IMR-90 (cell line): ENCODE measurements around the gene MAML2. TPM values are rescaled to one million over a fixed set of nuclear protein-coding genes. Genes with fewer than 3 reads are reported as not detected.

Source experiments
- ATAC-seq: fragments of 200-7000 bp; cut with Tn5 transposase; 2 replicates; pipeline ENCODE4 v1.9.1; 2020; ENCODE audit warnings: low read depth, mild to moderate bottlenecking, moderate library complexity
- BruUV-seq: library from RNA; stranded (reverse); fragments of 400-500 nt; replicated peaks from 2 replicates; lab custom pipeline; 2021; lab: Mats Ljungman, UMichigan
- CTCF ChIA-PET: fragments of 300-600 bp; formaldehyde crosslinking; extraction: SDS; loops from one replicate; lab custom pipeline; 2021; ENCODE audit warnings: antibody characterized with exemption; lab: Yijun Ruan, JAX
- POLR2A ChIA-PET: fragments of 300-600 bp; sonication (Branson Sonifier 250); formaldehyde crosslinking; loops from one replicate; lab custom pipeline; 2022; ENCODE audit warnings: antibody characterized with exemption; ENCODE audit not compliant: unreplicated experiment; lab: Charles Lee
- DNase-seq: peaks from one replicate; pipeline ENCODE4 v3.0.0; 2013
- H2AFZ ChIP-seq: replicated peaks from 2 replicates; pipeline ENCODE3; 2013; ENCODE audit warnings: low read length, mild to moderate bottlenecking; ENCODE audit not compliant: poor library complexity
- H2AK5ac ChIP-seq: 2 replicates; pipeline ENCODE4 v1.6.1; 2013; ENCODE audit warnings: low read depth, low read length, inconsistent platforms
- H2AK9ac ChIP-seq: replicated peaks from 2 replicates; pipeline ENCODE3; 2013; ENCODE audit warnings: mild to moderate bottlenecking, low read depth, low read length, moderate library complexity; ENCODE audit not compliant: poor library complexity
- H2BK120ac ChIP-seq: 2 replicates; pipeline ENCODE4 v1.6.1; 2013; ENCODE audit warnings: low read depth, low read length, inconsistent platforms
- H2BK15ac ChIP-seq: 3 replicates; pipeline ENCODE4 v1.6.1; 2013; ENCODE audit warnings: low read depth, low read length, inconsistent platforms
- H2BK20ac ChIP-seq: 2 replicates; pipeline ENCODE4 v1.6.1; 2013; ENCODE audit warnings: low read depth, mild to moderate bottlenecking, inconsistent platforms, low read length, moderate library complexity
- H2BK5ac ChIP-seq: 2 replicates; pipeline ENCODE4 v1.6.1; 2013; ENCODE audit warnings: mild to moderate bottlenecking, low read depth, low read length, inconsistent platforms; ENCODE audit not compliant: poor library complexity, severe bottlenecking
- H3K14ac ChIP-seq: replicated peaks from 2 replicates; pipeline ENCODE4 v1.6.1; 2013; ENCODE audit warnings: low read depth, low read length, inconsistent platforms
- H3K18ac ChIP-seq: 2 replicates; pipeline ENCODE4 v1.6.1; 2013; ENCODE audit warnings: low read depth, low read length, control low read depth
- H3K23ac ChIP-seq: 2 replicates; pipeline ENCODE4 v1.6.1; 2013; ENCODE audit warnings: low read depth, low read length, inconsistent platforms
- H3K27ac ChIP-seq: 2 replicates; pipeline ENCODE4 v1.5.1; 2013; ENCODE audit warnings: mild to moderate bottlenecking, control low read depth, low read length; ENCODE audit not compliant: insufficient read depth
- H3K27me3 ChIP-seq: 2 replicates; pipeline ENCODE4 v1.6.1; 2013; ENCODE audit warnings: low read length; ENCODE audit not compliant: control insufficient read depth, insufficient read depth
- H3K36me3 ChIP-seq: 2 replicates; pipeline ENCODE4 v1.6.1; 2013; ENCODE audit warnings: low read length, mixed read lengths; ENCODE audit not compliant: control insufficient read depth, insufficient read depth
- H3K4ac ChIP-seq: 2 replicates; pipeline ENCODE4 v1.6.1; 2013; ENCODE audit warnings: low read depth, low read length, inconsistent platforms
- H3K4me1 ChIP-seq: 2 replicates; pipeline ENCODE4 v1.6.1; 2013; ENCODE audit warnings: low read length, mixed read lengths; ENCODE audit not compliant: control insufficient read depth, insufficient read depth
- H3K4me2 ChIP-seq: 2 replicates; pipeline ENCODE4 v1.6.1; 2013; ENCODE audit warnings: low read depth, mild to moderate bottlenecking, control low read depth, low read length, moderate library complexity
- H3K4me3 ChIP-seq: 2 replicates; pipeline ENCODE4 v1.5.1; 2013; ENCODE audit warnings: low read depth, mild to moderate bottlenecking, control low read depth, low read length, moderate library complexity; ENCODE audit not compliant: insufficient read depth
- H3K56ac ChIP-seq: 2 replicates; pipeline ENCODE4 v1.6.1; 2013; ENCODE audit warnings: low read length, inconsistent platforms; ENCODE audit not compliant: insufficient read depth; ENCODE audit errors: extremely low read depth
- H3K79me1 ChIP-seq, 2 experiments: 2 replicates each; pipeline ENCODE4 v1.6.1; 2013; ENCODE audit warnings: low read length in 2 of 2, inconsistent platforms in 1 of 2, low read depth in 1 of 2
- H3K9ac ChIP-seq: 2 replicates; pipeline ENCODE4 v1.6.1; 2013; ENCODE audit warnings: low read depth, low read length, control low read depth
- H3K9me1 ChIP-seq: 2 replicates; pipeline ENCODE4 v1.6.1; 2013; ENCODE audit warnings: low read length, inconsistent platforms; ENCODE audit not compliant: insufficient read depth
- H3K9me3 ChIP-seq: 2 replicates; pipeline ENCODE4 v1.6.1; 2013; ENCODE audit warnings: low read length; ENCODE audit not compliant: control insufficient read depth, insufficient read depth
- H4K20me1 ChIP-seq: 2 replicates; pipeline ENCODE4 v1.6.1; 2013; ENCODE audit warnings: low read length, inconsistent platforms; ENCODE audit not compliant: insufficient read depth
- H4K5ac ChIP-seq: 2 replicates; pipeline ENCODE4 v1.6.1; 2013; ENCODE audit warnings: mild to moderate bottlenecking, low read depth, low read length, control low read depth
- H4K8ac ChIP-seq, 2 experiments: 2 replicates each; pipeline ENCODE4 v1.6.1; 2013; ENCODE audit warnings: low read depth in 2 of 2, low read length in 2 of 2, control low read depth in 1 of 2, inconsistent platforms in 1 of 2
- H4K91ac ChIP-seq: 2 replicates; pipeline ENCODE4 v1.6.1; 2013; ENCODE audit warnings: low read depth, low read length, inconsistent platforms; ENCODE audit not compliant: insufficient read depth
- BHLHE40 ChIP-seq: fragments of 150-350 bp; IDR thresholded peaks from 2 replicates; pipeline ENCODE4 v1.6.1; 2016; ENCODE audit warnings: mild to moderate bottlenecking, low read depth, low read length
- CEBPB ChIP-seq: IDR thresholded peaks from 2 replicates; pipeline ENCODE4 v1.6.1; 2012; ENCODE audit warnings: low read depth, low read length, improper control_type of control experiment
- CHD1 ChIP-seq: IDR thresholded peaks from 2 replicates; pipeline ENCODE4 v1.6.1; 2012; ENCODE audit warnings: low read depth, low read length, improper control_type of control experiment
- ELK1 ChIP-seq: fragments of 150-350 bp; IDR thresholded peaks from 2 replicates; pipeline ENCODE4 v1.6.1; 2016; ENCODE audit warnings: low read depth, mild to moderate bottlenecking, low read length, moderate library complexity, borderline replicate concordance
- FOS ChIP-seq: fragments of 150-350 bp; IDR thresholded peaks from 2 replicates; pipeline ENCODE4 v1.6.1; 2016; ENCODE audit warnings: low read depth, low read length
- MAFK ChIP-seq: IDR thresholded peaks from 2 replicates; pipeline ENCODE4 v1.6.1; 2012; ENCODE audit warnings: low read depth, low read length, improper control_type of control experiment
- MAZ ChIP-seq: IDR thresholded peaks from 2 replicates; pipeline ENCODE4 v1.6.1; 2012; ENCODE audit warnings: low read depth, mild to moderate bottlenecking, low read length, improper control_type of control experiment, moderate library complexity, borderline replicate concordance
- MXI1 ChIP-seq: IDR thresholded peaks from 2 replicates; pipeline ENCODE4 v1.6.1; 2012; ENCODE audit warnings: low read depth, mild to moderate bottlenecking, low read length, moderate library complexity, borderline replicate concordance
- NFE2L2 ChIP-seq: fragments of 150-350 bp; IDR thresholded peaks from 2 replicates; pipeline ENCODE4 v1.6.1; 2016; ENCODE audit warnings: low read depth, mild to moderate bottlenecking, low read length
- POLR2A ChIP-seq: IDR thresholded peaks from 2 replicates; pipeline ENCODE4 v1.6.1; 2012; ENCODE audit warnings: mild to moderate bottlenecking, low read depth, low read length
- RAD21 ChIP-seq: IDR thresholded peaks from 2 replicates; pipeline ENCODE4 v1.6.1; 2012; ENCODE audit warnings: low read length, improper control_type of control experiment
- RCOR1 ChIP-seq: IDR thresholded peaks from 2 replicates; pipeline ENCODE4 v1.6.1; 2012; ENCODE audit warnings: mild to moderate bottlenecking, low read length, improper control_type of control experiment; ENCODE audit not compliant: insufficient replicate concordance
- RFX5 ChIP-seq: IDR thresholded peaks from 2 replicates; pipeline ENCODE4 v1.8.0; 2012; ENCODE audit warnings: low read depth, mild to moderate bottlenecking, low read length, moderate library complexity
- SMC3 ChIP-seq: fragments of 150-350 bp; IDR thresholded peaks from 2 replicates; pipeline ENCODE4 v1.6.1; 2016; ENCODE audit warnings: low read depth, mild to moderate bottlenecking, antibody characterized with exemption, low read length, moderate library complexity
- WGBS, 2 experiments: methylation state at CpG; one replicate each; pipeline versions ENCODE4 v1.1.5 to v1.1.7; 2013; ENCODE audit warnings: missing lambda C conversion rate in 2 of 2; ENCODE audit not compliant: insufficient read length in 1 of 2; ENCODE audit errors: extremely low coverage in 2 of 2; 5-methylcytosine and 5-hydroxymethylcytosine counted together
- dilution Hi-C: fragments of 300-500 bp; cut with HindIII; formaldehyde crosslinking; loops from one replicate; pipeline ENCODE4 v1.14.3; 2018; ENCODE audit warnings: low sequenced_read_pairs; ENCODE audit not compliant: unreplicated experiment
- in situ Hi-C: fragments of 300-500 bp; cut with MboI; formaldehyde crosslinking; loops from 3 replicates; pipeline ENCODE4 v1.14.3; 2019; ENCODE audit warnings: low sequenced_read_pairs, inconsistent platforms, mixed read lengths
- intact Hi-C: fragments of 100-400 bp; cut with micrococcal nuclease; formaldehyde crosslinking; loops from 2 replicates; pipeline ENCODE4 v1.10.0; 2022
- polyA plus RNA-seq, 3 experiments: library from polyadenylated mRNA; depleted of rRNA; stranded (reverse); fragments of >200 nt; gene quantifications; 2 replicates each; pipeline ENCODE4 v1.2.3, GENCODE V29; 2012; ENCODE audit warnings: low replicate concordance in 1 of 3
- total RNA-seq: library from RNA; depleted of rRNA; stranded (reverse); fragments of >200 nt; gene quantifications from 2 replicates; pipeline ENCODE4 v1.2.3, GENCODE V29; 2012
- TF ChIP-seq, protein P1 (sequence below): fragments of 150-350 bp; IDR thresholded peaks from 2 replicates; pipeline ENCODE4 v1.6.1; 2017; ENCODE audit warnings: mild to moderate bottlenecking, antibody characterized with exemption, low read length, low read depth
- TF ChIP-seq, protein P2 (sequence below): conservative IDR thresholded peaks from 2 replicates; pipeline ENCODE4 v1.5.1; 2012; ENCODE audit warnings: mild to moderate bottlenecking, low read depth, low read length, improper control_type of control experiment

Gene MAML2
- total and polyA plus RNA-seq, 2 of the 4 experiments (the other 2 are of a cell fraction): 15.0 to 19.5 TPM

DNA sequence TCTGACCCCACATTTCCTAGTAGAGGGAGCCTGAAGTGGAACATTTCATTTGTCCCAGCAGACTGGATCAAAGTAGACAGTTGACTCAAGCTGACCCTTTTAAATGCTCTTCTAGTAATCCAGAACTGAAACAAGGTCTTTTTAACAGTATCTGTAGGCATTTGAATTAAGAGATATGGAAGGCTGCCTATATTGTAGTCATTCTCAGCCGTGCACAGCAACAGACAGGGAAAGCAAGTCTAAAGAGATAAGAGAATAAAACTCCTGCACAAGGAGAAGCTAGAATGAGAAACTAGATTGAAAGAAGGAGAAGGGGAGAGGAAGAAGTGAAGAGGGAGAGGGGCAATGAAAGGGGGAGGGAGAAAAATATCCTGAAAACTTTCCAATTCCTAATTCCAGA is 238.5 kb downstream of the MAML2 start:
- intact Hi-C loops (no loop called here), in situ Hi-C loops (no loop called here), dilution Hi-C loops (no loop called here)
- H3K9ac ChIP-seq: no peak overlapping the region
- H3K18ac ChIP-seq: no peak overlapping the region
- no peak overlapping the region for H2BK15ac ChIP-seq
- no peak overlapping the region for H3K4ac ChIP-seq
- peak overlapping the region; percentile 42; the same call in 1 of the 2 replicates for H4K5ac ChIP-seq
- H4K8ac ChIP-seq: no peak overlapping the region
- H3K9me3 ChIP-seq: no peaks in the 10 kb centered on the region
- H3K4me2 ChIP-seq: no peak overlapping the region
- no peak overlapping the region; the same call in 1 of the 2 replicates for H3K14ac ChIP-seq
- H3K27me3 ChIP-seq: no peaks in the 10 kb centered on the region
- no peak overlapping the region for H2AK9ac ChIP-seq
- H2AFZ ChIP-seq: no peak overlapping the region
- no peak overlapping the region for H2BK20ac ChIP-seq
- H4K91ac ChIP-seq: no peak overlapping the region
- H3K23ac ChIP-seq: no peak overlapping the region
- DNase-seq (no peak), ATAC-seq (no peak)
- peaks cover 19% of the 10 kb centered on the region for H3K9me1 ChIP-seq
- H3K36me3 ChIP-seq: no peaks in the 10 kb centered on the region
- no TSS peak for BruUV-seq
- H2BK120ac ChIP-seq: peak overlapping the region; percentile 20; the same call in 1 of the 2 replicates
- TF ChIP-seq BHLHE40 (no peak), FOS (no peak), ELK1 (no peak), RFX5 (no peak), RCOR1 (no peak), RAD21 (no peak), MXI1 (no peak), POLR2A (no peak), NFE2L2 (no peak), MAZ (no peak), CEBPB (no peak), MAFK (no peak), CHD1 (no peak), SMC3 (no peak)
- TF ChIP-seq, protein P1, sequence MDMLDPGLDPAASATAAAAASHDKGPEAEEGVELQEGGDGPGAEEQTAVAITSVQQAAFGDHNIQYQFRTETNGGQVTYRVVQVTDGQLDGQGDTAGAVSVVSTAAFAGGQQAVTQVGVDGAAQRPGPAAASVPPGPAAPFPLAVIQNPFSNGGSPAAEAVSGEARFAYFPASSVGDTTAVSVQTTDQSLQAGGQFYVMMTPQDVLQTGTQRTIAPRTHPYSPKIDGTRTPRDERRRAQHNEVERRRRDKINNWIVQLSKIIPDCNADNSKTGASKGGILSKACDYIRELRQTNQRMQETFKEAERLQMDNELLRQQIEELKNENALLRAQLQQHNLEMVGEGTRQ: no peak
- TF ChIP-seq, protein P2, sequence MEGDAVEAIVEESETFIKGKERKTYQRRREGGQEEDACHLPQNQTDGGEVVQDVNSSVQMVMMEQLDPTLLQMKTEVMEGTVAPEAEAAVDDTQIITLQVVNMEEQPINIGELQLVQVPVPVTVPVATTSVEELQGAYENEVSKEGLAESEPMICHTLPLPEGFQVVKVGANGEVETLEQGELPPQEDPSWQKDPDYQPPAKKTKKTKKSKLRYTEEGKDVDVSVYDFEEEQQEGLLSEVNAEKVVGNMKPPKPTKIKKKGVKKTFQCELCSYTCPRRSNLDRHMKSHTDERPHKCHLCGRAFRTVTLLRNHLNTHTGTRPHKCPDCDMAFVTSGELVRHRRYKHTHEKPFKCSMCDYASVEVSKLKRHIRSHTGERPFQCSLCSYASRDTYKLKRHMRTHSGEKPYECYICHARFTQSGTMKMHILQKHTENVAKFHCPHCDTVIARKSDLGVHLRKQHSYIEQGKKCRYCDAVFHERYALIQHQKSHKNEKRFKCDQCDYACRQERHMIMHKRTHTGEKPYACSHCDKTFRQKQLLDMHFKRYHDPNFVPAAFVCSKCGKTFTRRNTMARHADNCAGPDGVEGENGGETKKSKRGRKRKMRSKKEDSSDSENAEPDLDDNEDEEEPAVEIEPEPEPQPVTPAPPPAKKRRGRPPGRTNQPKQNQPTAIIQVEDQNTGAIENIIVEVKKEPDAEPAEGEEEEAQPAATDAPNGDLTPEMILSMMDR: no peak
- H2BK5ac ChIP-seq: no peak overlapping the region
- H3K4me1 ChIP-seq: peaks cover 18% of the 10 kb centered on the region
- CTCF ChIA-PET: no interaction called here
- POLR2A ChIA-PET: no interaction called here
- peaks cover 42 to 62% of the 10 kb centered on the region in 2 experiments for H3K79me1 ChIP-seq
- H4K20me1 ChIP-seq: no peaks in the 10 kb centered on the region; the same call in 1 of the 2 replicates
- no peak overlapping the region for H3K56ac ChIP-seq
- no peak overlapping the region for H3K4me3 ChIP-seq
- no peak overlapping the region for H3K27ac ChIP-seq
- no CpG with 5 or more reads among the region's 1 CpG for WGBS, 2 experiments
- H2AK5ac ChIP-seq: no peak overlapping the region
